NCI-H1417 treated with DMSO at 0.1 percent for 48 hours (cell line): Measurements from ENCODE around the gene PDK4.

Experiments used
- DNase-seq: peaks from one replicate; lab custom pipeline; 2025; lab: John Stamatoyannopoulos, UW

PDK4 gene

GRCh38 chr7:95596198-95597063 lies at the start of gene PDK4:
TSS of gene PDK4 (minus strand) at chr7:95596516. CDS start at chr7:95596293, 223 bp downstream.
- no peak for DNase-seq

GRCh38 chr7:95642173-95642572 lies 45.9 kb upstream of the PDK4 start:
- no peak for DNase-seq

GRCh38 chr7:95636140-95636940 lies 40.0 kb upstream of the PDK4 start:
- no peak for DNase-seq

GRCh38 chr7:95632609-95633008 lies 36.3 kb upstream of the PDK4 start:
- no peak for DNase-seq

GRCh38 chr7:95631527-95631926 lies 35.2 kb upstream of the PDK4 start:
- DNase-seq, result no peak

GRCh38 chr7:95630702-95631458 lies 34.6 kb upstream of the PDK4 start:
- DNase-seq, result no peak

- no peak for DNase-seq
Measured at GRCh38 chr7:95628831-95629439, 32.6 kb upstream of the PDK4 start.

GRCh38 chr7:95623788-95624187 lies 27.5 kb upstream of the PDK4 start:
- DNase-seq, result no peak

- no peak for DNase-seq
Measured at GRCh38 chr7:95622859-95623258, 26.5 kb upstream of the PDK4 start.

GRCh38 chr7:95622001-95622549 lies 25.8 kb upstream of the PDK4 start:
- DNase-seq, result no peak

GRCh38 chr7:95621404-95621803 lies 25.1 kb upstream of the PDK4 start:
- no peak for DNase-seq

- no peak for DNase-seq
Measured at GRCh38 chr7:95620631-95621030, 24.3 kb upstream of the PDK4 start.

- no peak for DNase-seq
Measured at GRCh38 chr7:95619921-95620320, 23.6 kb upstream of the PDK4 start.

- no peak for DNase-seq
Measured at GRCh38 chr7:95619517-95619916, 23.2 kb upstream of the PDK4 start.

GRCh38 chr7:95614442-95614940 lies 18.2 kb upstream of the PDK4 start:
- DNase-seq, result no peak

GRCh38 chr7:95611224-95611623 lies 14.9 kb upstream of the PDK4 start:
- DNase-seq, result no peak

GRCh38 chr7:95609277-95609971 lies 13.1 kb upstream of the PDK4 start:
- DNase-seq, result peak; percentile 57

GRCh38 chr7:95608359-95609173 lies 12.2 kb upstream of the PDK4 start:
- no peak for DNase-seq

- DNase-seq, result no peak
Measured at GRCh38 chr7:95607561-95607960, 11.2 kb upstream of the PDK4 start.

- DNase-seq, result no peak
Measured at GRCh38 chr7:95605275-95605674, 9.0 kb upstream of the PDK4 start.
